ENCODE data around the gene APOO. TPM values are rescaled to one million over a fixed set of nuclear protein-coding genes. Genes with fewer than 3 reads are reported as not detected.

APOO gene
- 11.2 TPM for total RNA-seq

DNA sequence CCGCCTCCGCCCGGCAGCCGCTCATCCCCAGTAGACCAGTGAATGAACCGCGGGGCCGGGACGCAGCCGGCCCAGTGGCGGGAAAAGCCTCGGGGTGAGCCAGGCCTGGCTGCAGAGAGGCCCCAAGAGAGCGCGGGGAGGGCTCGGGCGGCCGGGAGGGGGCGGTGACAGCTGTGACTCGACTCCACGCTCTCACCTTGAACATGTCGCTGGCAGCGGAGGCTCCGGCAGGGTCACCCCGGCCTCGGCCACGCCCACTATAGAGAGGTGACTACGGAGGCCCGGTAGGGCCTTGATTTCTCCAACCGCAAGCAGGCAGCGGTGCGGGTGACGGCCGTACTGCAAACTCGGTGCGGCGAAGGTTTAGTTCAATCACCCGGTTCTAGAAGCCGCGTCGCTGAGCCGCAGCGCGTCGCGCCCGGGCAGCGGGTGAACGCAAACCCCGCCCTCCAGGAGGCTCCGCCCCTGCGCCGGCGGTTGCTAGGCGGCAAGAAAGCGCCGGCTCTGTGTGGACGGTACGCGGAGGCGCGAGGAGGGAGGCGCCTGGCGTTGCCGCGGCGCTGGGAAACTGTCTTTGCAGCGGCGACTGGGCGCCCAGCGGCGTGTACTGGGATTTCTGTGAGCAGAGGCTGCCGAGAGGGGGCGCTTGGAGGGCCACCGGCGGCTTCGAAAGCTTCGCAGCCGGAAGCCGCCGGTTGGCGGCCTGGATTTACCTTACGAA is at the start of gene APOO, which contains the start of gene CXorf58:
APOO (minus strand) TSS at position 441 of the 721 bp plus-strand sequence; CDS start at position 205, 236 bp downstream.
CXorf58 (plus strand) TSS at position 509 of the 721 bp plus-strand sequence. CDS start 2,297 bp downstream, outside the sequence.
- DNase-seq (ENCODE audit: low spot score): peak; percentile 92
- peak; percentile 96 for ATAC-seq

DNA sequence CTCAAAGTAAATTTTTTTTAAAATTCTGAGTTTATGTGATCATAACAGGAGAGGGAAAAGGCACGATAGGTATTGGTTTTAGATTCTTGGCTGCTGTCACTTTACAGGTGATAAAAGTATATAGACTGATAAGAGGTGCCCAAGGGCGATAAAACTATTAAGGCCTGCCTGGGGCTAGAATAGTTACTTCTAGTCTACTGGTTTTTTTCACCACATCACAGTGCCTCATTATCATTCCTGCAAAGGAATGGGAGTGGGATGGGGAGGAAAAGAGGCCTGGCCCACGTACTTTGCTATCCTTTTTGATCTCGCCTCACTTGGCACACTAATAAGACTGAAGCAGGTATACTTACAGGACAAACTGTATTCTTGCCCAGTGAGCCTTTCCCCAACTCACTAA is 46.7 kb upstream of the APOO start:
- DNase-seq (ENCODE audit: low spot score) (no peak), ATAC-seq (no peak)

DNA sequence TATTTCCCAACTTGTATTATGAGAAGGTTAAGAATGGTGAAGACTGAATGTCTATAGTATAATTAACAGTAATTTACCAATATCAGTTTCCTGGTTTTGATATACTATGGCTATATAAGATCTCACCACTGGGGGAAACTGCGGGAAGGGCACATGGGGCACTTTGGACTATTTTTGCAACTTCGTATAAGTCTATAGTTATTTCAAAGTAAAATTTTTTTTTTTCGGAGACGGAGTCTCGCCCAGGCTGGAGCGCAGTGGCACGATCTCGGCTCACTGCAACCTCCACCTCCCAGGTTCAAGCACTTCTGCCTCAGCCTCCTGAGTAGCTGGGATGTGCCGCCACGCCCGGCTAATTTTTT is 46.2 kb upstream of the APOO start:
- DNase-seq (ENCODE audit: low spot score): no peak
- ATAC-seq: no peak

DNA sequence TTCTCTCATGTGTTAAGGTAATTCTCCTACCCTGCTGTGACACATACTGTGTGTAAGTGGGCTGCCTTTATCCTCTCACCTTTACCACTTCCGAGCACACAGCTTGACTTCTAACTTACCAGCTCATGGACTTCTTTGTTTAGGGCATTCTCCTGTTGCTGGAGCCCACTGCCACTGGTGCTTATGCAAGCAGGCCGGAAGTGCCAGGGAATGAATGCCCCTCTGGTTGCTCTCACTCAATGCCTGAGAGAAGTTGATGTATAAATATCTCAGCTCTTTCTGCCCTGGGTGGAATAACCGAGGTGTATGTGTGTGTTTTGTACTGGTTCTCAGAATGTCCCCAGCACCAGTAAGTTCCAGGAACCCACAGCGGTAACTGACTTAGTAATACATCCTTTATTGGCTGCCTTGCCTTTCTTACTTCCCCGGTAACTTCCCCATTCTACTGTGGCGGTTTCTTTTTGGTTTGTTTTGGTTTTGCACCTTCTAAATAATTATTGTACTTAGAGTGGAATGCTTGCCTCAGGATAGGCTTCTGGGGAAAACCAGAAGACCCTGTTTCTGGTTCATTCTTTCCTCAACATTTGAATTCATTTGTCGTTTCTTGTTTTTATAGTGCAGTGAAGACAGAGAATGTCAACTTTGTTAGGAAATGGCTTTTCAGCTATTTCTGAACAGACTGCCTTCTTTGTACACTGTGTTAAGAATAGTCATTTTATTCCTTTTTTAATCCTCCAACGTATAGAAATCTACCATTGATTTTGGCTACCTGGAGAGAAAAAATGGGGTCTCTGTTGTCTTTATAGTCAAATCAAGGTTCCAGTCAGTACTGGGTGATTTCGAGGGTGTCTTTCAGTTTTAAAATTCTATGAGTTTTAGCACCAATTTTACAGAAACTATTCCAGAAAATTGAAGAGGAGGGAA is 45.5 kb upstream of the APOO start:
- DNase-seq (ENCODE audit: low spot score) (no peak), ATAC-seq (no peak)

DNA sequence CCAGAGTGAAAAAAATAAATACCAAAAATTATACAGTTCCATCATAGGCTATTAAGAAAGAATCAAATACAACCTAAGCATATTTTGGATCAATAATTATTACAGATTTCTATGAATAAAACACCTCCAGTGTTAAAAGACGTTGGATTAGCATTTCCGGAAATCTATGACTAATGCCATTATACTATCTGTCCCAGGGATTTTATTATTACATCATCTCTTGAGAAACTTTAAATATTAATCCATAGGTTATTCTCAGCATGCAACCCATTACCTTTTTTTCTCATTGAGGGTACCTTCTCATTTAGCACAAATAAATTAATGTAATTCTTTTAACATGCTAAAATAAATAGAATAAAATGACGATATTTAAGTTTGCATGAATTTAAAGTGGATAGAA is 44.7 kb upstream of the APOO start:
- ATAC-seq (no peak), DNase-seq (ENCODE audit: low spot score) (no peak)

DNA sequence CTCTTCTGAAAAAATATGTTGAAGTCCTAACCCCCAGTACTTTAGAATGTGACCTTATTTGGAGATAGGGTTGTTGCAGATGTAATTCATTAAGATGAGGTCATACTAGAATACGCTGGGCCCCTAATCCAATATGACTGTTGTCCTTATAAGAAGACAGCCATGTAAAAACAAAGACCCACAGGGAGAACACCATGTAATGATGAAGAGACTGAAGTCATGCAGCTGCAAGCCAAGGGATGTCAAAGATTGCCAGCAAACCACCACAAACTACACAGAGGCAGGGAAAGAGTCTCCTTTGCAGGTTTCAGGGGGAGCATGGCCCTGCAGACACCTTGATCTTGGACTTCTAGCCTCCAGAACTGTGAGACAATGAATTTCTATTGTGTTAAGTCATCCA is 37.5 kb upstream of the APOO start:
- DNase-seq (ENCODE audit: low spot score) (no peak), ATAC-seq (no peak)

DNA sequence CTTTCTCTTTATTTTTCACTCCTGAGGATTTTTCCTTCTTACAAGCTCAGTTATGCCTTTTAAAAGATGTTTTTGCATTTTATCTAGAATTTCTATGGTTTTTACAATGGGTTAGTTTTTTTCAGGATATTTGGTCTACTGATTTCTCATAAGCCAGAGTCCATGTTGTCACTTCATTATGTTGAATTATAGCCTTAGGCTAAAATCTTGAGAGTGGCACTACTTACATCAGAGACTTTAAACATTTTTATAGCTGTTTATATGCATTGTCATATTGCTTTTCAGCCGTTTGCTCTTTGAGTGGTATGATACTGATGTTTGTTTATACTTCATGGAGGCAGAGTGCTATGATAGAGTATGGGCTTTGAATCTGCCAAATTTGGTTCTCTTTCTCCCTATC is 36.5 kb upstream of the APOO start:
- ATAC-seq (no peak), DNase-seq (ENCODE audit: low spot score) (no peak)

DNA sequence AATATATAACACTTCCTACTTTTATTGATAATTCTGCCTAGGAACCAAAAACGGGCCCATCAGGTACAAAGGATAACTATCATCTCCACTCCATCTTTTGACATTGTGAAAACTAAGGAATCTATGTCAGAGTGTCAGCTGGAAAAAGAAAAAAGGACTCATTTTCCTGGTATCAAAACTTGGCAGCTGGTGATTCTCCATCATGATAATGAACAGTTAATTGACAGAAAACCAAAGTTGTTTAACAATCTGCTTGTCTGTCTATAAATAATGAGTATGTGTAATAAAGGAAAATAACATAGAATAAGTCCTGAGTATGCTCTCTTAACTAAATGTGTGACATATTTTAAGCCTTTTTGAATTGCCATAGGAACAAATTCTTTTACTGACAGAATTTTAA is 31.5 kb upstream of the APOO start:
- DNase-seq (ENCODE audit: low spot score): no peak
- ATAC-seq: no peak

DNA sequence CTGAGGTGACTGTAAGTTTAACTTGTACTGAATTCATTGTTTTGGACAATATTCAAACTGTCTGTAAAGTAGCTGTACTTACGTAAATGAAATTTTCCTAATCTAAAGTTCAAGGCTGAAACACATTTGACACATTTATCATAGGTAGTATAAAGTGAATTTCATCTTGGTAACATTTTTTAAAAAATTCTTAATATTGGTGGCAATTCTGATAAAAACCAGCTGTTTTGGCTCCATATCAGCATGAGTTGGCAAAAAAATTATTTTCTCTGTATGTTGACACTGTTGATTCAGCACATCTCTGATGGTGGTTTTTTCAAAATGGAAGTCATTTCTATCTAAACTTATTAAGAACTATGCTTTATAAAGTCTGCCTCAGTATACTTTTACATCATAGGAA is 31.0 kb upstream of the APOO start:
- ATAC-seq (no peak), DNase-seq (ENCODE audit: low spot score) (no peak)

DNA sequence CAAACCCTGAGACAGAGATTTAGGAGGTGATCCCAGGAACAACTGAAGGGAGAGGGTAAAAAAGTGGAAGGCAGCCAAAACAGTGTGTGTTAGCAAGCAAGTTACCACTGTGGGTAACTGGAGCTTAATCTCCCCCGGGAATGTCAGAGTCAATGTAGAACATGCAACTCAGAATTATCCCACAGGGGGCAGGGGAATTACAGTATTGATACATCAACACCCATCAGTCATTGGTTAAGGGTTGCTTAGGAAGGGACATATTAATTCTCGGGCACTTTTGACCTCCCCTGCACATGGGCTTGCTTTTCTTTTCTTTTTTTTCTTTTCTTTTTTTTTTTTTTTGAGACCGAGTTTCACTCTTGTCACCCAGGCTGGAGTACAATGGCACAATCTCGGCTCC is 29.4 kb upstream of the APOO start:
- DNase-seq (ENCODE audit: low spot score) (no peak), ATAC-seq (no peak)

DNA sequence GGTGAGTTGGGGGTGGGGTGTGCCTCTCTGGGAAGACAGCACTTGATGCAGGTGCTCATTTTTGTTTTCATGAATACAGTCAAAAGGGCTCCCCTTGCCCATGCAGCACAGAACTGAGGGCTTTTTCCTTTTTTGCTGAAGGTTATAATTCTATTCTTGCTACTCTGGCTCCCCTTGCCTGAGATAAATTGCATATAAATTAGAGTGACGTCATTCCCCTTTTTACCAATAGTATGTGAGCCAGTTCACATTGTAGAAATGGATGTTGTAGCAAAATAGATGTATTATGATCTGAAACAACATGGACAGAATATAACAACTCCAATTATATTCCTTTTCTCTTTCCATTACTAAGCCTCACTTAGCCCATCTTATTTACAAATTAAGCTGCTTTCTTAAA is 28.4 kb upstream of the APOO start:
- ATAC-seq: no peak
- DNase-seq (ENCODE audit: low spot score): no peak

DNA sequence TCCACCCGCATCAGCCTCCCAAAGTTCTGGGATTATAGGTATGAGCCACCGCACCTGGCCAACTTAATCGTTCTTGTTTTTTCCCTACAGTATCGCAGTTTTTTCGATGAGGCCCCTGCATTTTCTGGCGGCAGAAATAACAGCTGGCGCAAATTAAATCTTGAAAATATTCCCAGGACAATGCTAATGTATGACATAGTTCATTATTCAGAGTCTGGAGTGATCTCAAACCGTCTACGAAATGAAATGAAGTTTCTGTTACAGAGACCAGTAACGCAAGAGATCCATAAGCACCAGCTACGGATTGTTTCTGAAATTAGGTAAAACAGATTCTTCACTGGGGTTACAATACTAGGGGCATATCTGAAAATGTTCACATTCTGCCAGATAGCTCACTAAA is 27.4 kb upstream of the APOO start:
- ATAC-seq: no peak
- DNase-seq (ENCODE audit: low spot score): no peak

DNA sequence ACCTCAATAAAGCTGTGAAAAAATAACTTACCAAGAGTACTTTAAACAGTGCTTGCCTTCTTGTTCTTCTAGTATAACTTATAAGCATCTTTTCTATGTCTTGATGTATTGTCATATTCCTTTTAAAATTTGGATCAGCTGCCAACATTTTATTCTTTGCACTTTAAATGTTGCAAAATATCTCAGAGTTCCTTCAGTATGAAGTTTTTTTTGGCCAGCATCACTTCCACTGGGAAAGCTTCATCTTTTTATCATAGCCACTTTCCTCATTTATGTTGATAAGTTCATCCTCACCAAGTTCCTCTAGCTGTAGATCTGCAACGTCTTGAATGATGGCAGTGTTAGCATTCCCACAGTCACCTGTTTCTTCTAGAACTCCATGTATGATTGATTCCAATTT is 24.3 kb upstream of the APOO start:
- no peak for ATAC-seq
- DNase-seq (ENCODE audit: low spot score): no peak

DNA sequence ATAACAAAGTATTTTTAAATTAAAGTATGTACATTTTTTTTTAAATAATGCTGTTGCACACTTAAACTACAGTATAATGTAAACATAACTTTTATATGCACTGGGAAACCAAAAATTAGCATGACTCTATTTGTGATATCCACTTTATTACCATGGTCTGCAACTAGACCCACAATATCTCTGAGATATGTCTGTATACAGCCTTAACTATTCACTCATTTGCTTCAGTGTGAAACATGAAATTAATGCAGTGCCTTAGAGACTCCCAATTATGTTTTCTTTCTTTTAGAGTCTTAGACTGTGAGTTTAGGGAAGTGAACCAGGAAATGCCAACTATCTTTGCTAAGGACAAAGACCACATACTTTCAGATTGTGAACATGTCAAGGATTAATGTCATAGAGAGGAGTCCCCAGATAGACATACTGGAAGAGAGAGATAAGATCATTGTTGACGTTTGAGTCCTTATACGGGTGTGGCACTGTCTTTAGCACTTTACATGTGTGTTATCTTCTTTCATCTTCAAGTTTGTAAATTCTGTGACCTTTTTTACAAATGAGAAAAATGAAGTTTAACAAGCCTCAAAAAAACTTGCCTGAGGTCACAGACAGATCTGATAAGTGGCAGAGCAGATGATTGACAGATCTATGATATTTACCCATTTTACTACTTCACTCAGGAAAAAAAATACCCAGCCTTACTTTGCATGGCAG is 23.3 kb upstream of the APOO start:
- ATAC-seq: no peak
- no peak for DNase-seq (ENCODE audit: low spot score)

DNA sequence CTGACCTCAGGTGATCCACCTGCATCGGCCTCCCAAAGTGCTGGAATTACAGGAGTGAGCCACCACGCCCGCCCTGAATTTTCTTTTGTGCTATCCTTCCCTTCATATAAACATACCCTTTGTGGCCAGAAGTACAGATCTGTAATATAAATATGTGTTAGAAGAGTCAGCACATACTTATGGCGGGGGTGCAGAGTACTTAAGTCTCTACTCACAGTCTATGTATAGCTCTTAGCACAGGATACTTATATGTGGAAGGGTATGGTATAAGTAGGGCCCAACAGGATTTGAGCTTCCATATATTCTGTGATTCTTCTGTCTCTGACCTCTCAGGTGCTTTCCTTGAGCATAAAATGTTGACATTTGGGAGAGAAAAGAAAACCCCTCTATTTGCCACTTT is 18.3 kb upstream of the APOO start:
- no peak for ATAC-seq

DNA sequence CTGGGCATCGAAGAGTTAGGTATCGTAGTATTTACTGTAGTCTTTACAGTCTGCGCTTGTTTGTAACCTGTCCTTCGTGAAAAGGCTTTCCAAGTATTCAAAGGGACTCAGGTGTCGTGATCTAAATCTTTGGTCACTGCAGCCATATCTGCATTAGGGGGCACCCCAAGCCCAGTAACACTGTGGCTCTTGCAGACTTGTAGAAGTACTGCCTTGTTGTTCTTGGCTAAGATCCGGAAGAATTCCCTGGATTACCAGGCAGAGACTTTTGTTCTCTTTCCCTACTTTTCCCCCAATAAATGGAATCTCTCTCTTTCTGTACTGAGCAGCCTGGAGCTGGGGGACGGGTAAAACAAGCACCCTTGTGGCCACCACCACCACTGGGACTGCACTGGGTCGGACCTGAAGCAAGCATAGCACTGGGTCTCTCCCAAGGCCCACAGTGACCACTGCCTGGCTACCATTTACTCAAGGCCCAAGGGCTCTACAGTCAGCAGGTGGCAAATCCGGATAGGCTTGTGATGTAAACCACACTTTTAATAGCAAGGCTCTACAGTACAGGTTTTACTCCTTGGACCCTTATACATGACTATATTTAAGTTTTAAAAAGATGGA is 12.1 kb upstream of the APOO start:
- ATAC-seq (peak; percentile 29), DNase-seq (ENCODE audit: low spot score) (no peak)

More for the DNA sequence above, 18.3 kb upstream of the APOO start:
- no peak for DNase-seq (ENCODE audit: low spot score)

DNA sequence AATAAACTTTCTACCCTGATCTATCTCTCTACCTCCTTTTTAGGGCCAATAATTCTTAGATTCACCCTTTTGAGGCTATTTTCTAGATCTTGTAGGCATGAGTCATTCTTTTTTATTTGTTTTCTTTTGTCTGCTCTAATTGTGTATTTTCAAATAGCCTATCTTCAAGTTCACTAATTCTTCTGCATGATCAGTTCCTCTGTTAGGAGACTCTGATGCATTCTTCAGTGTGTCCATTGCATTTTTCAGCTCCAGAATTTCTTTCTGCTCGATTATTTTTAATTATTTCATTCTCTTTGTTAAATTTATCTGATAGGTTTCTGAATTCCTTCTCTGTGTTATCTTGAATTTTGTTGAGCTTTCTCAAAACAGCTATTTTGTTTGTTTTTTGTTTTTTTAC is 11.4 kb upstream of the APOO start:
- DNase-seq (ENCODE audit: low spot score): no peak
- no peak for ATAC-seq

DNA sequence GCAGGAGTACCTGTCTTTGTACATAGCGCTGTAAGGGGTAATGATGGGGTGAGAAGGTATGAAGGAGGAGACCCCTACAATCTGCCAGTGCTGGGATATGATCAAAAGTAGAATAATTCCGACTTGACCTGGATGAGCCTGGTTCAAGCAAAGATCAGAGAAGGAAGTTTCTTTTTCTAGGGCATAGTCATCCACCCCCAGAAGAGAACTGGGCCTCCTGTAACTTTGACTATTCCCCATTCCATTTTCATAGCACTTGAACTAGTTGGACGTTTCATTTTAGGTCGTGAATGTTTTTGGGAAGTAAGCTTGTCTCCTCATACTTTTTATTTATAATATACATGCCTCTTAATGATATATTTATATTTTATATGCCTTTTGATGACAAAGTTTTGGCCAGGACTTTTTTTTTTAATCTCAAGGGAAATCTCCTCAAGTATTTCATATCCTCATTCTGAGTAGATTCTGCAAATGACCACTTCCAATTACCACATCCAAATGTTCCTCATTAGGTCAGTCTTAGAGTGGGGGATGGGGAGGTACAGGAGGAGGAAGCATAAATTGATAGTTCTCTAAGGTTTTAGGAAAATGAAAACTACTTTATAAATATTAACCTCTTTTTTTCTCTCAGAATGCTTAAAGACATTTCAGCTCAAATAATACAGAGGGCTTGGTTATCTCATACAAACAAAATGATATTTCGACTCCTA is 3.5 kb upstream of the APOO start:
- DNase-seq (ENCODE audit: low spot score) (no peak), ATAC-seq (no peak)

DNA sequence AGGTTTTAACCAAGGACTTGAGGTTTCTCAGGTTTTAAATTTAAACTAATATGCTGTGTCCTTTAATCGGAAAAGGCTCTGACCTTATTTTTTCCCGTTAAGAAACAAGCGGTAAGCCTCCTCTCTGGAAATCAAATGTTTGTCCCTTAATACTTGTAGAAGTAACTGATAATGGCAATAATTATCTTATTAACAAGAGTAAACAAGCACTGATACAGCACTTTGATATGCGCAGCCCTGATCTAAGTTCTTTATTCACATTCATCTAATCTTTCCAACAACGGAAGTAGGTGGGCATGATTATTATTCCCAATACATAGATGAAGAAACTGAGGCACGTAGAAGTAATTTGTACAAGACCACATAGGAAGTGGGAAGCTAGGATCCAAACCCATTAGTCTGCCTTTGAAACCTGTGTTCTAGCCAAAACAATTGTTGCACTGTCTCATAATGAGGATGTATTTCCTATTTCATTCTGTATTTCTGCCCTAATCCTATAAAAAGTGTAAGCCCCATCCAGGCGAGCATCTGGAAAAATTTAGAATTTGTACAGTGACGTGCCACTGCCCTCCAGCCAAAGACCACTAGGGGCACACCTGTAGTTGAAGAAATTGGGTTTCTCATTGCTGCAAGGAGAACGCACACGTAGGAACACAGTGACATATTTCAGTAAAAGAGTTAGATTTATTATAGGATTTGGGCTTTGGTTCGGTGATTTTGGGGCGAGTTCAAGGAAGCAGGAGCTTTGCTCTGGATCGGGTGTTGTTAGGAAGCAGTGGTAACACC is 674 bp upstream of the APOO start:
- ATAC-seq: no peak
- DNase-seq (ENCODE audit: low spot score): no peak

DNA sequence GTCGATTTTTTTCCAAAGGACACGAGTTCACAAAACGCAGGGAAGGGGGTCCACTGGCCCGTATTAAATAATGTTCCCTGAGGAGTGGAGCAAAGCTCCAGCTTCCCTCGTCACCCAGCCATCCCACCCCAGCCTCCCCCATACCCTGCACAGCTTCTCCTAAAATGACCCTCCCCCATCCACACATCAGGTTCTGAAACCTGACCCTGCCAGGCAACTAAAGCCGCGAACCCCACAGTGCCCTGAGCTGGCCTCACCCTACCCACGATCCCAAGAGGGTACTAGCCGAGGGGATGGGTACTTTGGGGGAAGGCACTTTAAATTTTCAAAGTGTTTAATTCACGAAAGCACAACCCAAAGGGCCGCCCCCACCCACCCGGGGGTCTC is 634 bp downstream of the APOO start:
- peak; percentile 1 for ATAC-seq
- no peak for DNase-seq (ENCODE audit: low spot score)
